Measurements from ENCODE around the gene LRMDA. TPM values are rescaled to one million over a fixed set of nuclear protein-coding genes. Genes with fewer than 3 reads are reported as not detected.

Gene LRMDA
- total RNA-seq, 1 donor from 2014 or later: 2.1 TPM

DNA sequence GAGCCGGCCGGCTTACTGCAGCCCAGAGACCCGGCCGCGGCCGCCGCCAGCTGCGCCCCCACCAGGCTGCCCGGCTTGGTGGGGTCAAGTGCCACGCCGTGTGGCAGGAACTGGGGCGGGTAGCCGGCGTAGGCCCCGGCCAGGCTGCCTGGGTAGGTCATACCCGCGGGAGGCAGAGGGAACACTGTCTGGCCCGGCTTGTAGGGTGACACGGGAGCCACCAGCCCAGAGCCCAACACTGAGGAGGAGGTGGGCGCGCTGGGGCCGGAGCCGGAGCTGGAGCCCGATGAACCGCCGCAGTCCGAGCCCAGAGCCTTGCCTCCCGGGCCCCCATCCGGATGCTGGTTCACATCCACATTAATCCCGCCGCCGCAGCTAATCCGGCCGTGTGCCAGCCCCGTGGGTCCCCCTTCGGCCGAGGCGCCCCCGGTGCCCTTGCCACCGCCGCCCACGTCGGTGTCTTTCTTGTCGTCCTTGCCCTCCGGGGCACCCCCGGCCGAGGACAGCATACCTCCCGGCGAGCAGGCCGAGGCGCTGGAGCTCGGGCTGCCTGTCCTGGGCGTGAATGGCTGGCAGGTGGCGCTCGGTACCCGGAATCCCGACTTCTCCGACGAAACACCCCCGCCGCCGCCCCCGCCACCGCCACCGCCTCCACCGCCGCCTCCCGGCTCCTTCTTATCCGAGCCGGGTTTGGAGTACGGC lies 31.8 kb upstream of the LRMDA start:
- H3K4me3 Mint-ChIP-seq (ENCODE audit: unreplicated experiment): peak overlapping the region; percentile 95

DNA sequence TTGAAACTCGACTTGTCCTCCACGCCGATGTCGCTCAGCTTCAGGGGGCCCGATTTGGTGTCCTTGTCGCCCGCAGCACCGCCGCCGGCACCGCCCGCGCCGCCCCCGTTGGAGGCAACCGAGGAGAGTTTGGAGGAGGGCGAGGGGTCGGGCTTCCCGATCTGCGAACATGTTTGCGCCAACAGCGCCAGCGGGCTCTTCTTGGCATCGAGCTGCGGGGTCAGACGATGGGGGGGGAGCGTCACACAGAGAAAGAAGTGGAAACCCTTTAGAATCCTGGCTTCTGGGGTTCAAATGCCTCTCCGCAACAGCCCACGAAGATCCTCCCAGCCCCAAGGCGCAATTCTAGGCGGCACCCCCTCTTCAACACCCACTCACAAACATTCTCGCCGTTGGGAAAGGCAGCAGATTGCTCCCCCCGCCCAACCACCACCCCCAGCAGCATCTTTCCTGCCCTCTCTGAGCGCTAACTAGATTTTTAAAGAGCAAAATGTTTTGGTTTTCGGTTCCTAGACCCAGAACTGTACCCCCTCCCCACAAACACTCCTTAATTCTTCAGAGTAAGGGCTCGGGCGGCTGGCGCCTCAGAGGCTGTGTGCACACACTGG lies 31.2 kb upstream of the LRMDA start:
- Mint-ChIP-seq H3K36me3 (ENCODE audit: unreplicated experiment) (no peaks in the 10 kb centered on the region), H3K4me3 (ENCODE audit: unreplicated experiment) (peak overlapping the region; percentile 95), H3K27ac (ENCODE audit: unreplicated experiment) (peak overlapping the region; percentile 5), H3K4me1 (ENCODE audit: low read depth, unreplicated experiment) (peaks cover 6% of the 10 kb centered on the region), H3K27me3 (ENCODE audit: unreplicated experiment) (peaks cover 24% of the 10 kb centered on the region), H3K9me3 (ENCODE audit: unreplicated experiment) (peaks cover 24% of the 10 kb centered on the region)
- DNase-seq: no peak
- TF ChIP-seq, protein P1, sequence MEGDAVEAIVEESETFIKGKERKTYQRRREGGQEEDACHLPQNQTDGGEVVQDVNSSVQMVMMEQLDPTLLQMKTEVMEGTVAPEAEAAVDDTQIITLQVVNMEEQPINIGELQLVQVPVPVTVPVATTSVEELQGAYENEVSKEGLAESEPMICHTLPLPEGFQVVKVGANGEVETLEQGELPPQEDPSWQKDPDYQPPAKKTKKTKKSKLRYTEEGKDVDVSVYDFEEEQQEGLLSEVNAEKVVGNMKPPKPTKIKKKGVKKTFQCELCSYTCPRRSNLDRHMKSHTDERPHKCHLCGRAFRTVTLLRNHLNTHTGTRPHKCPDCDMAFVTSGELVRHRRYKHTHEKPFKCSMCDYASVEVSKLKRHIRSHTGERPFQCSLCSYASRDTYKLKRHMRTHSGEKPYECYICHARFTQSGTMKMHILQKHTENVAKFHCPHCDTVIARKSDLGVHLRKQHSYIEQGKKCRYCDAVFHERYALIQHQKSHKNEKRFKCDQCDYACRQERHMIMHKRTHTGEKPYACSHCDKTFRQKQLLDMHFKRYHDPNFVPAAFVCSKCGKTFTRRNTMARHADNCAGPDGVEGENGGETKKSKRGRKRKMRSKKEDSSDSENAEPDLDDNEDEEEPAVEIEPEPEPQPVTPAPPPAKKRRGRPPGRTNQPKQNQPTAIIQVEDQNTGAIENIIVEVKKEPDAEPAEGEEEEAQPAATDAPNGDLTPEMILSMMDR (IDR thresholded peaks at IDR 0.05; ENCODE audit: partially characterized antibody, unreplicated experiment): no peak

More for the DNA sequence above, 31.8 kb upstream of the LRMDA start:
- TF ChIP-seq, protein P1 (IDR thresholded peaks at IDR 0.05; ENCODE audit: partially characterized antibody, unreplicated experiment): peak; percentile 31
- H3K4me1 Mint-ChIP-seq (ENCODE audit: low read depth, unreplicated experiment): peaks cover 9% of the 10 kb centered on the region
- H3K27me3 Mint-ChIP-seq (ENCODE audit: unreplicated experiment): peaks cover 29% of the 10 kb centered on the region
- DNase-seq: peak; percentile 84
- peaks cover 27% of the 10 kb centered on the region for H3K9me3 Mint-ChIP-seq (ENCODE audit: unreplicated experiment)
- H3K27ac Mint-ChIP-seq (ENCODE audit: unreplicated experiment): no peak overlapping the region
- no peaks in the 10 kb centered on the region for H3K36me3 Mint-ChIP-seq (ENCODE audit: unreplicated experiment)

DNA sequence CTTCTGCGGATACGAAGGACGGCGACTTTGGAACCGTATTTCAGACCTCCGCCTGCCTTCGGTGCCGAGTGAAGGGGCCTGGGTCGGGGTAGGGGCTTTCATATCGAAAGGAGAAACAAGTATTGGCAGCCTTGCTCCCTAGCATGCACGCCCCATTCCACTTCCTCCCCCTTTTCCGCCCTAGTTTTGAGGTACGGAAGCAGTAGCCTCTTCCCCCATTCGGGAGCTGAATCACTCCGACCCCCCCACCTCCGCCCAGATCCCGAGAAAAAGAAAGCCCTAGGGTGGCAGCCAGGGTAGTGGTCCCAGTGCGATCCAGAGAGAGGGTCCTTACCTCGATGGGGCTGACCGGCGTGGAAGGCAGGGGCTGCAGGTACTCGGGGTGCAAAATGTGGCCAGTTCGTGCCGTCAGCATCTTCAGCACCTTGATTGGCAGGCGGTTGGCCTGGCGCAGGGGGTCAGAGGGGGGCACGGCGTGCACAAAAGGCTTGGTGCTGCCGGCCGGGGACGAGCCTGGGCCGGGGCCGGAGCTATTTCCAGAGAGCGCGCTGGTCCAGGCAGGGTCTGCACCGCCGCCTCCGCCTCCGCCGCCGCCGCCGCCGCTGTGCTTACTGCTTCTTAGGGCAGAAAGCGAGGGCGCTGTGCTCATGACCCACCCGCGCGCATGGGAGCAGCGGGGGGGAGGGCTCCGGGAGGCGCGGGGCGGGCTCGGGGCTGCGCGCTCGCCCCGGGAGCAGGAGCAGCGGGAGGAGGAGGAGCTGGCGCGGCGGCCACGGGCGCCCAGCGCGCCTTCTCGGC lies 30.5 kb upstream of the LRMDA start:
- Mint-ChIP-seq H3K9me3 (ENCODE audit: unreplicated experiment) (peaks cover 24% of the 10 kb centered on the region), H3K27ac (ENCODE audit: unreplicated experiment) (no peak overlapping the region), H3K36me3 (ENCODE audit: unreplicated experiment) (no peaks in the 10 kb centered on the region), H3K27me3 (ENCODE audit: unreplicated experiment) (peaks cover 26% of the 10 kb centered on the region), H3K4me1 (ENCODE audit: low read depth, unreplicated experiment) (peaks cover 10% of the 10 kb centered on the region), H3K4me3 (ENCODE audit: unreplicated experiment) (peak overlapping the region; percentile 95)
- TF ChIP-seq, protein P1 (IDR thresholded peaks at IDR 0.05; ENCODE audit: partially characterized antibody, unreplicated experiment): no peak
- peak; percentile 73 for DNase-seq

DNA sequence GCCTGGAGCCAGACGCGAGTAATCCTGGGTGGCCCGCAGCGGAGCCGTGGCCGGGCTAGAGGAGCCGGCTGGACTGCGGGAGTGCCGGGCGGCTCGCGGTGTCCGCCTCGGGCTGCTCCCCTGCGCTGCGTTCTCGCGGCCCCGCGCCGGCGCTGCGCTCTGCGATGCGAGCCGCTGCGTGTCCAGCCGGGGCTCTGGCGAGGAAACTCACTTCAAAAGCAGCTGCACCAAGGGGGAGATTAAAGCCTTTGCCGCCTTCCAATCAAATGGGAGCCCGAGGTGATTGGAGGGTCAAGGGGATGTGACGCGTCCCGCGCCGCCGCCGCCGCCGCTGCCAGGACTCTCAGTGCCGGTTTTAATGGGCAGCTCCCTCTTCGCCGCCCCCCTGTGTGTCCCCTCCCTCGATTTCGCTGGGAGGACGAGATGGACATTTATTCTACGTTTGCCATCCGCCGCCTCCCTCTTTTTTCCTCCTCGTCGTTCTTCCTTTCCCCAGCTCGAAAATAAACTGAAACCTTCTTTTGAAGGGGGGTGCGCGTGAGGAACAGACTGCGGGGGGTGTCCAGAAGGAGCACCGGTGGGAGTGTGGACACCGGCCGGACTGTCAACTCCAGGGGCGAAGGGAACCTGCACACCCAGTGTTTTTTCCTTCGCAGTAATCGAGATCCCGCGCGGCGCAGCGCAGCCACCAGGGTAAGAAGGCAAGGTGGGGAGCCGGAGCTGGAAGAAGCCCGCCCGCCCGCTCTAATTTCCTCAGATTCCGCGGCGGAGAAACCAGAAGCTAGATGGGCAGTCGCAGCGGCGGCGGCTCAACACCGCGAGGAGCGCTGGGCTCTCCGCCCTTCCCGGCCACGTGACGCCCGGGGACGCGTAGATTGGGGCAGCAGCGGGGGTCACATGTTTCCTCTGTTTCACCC lies 29.6 kb upstream of the LRMDA start, which contains the start of gene ZNF503:
ZNF503 (minus strand) TSS at position 196 of the 917 bp plus-strand sequence. CDS start 345 bp downstream, outside the sequence.
- peak; percentile 96 for DNase-seq
- Mint-ChIP-seq H3K9me3 (ENCODE audit: unreplicated experiment) (peaks cover 24% of the 10 kb centered on the region), H3K27ac (ENCODE audit: unreplicated experiment) (peak within 1 kb of the TSS; percentile 94), H3K27me3 (ENCODE audit: unreplicated experiment) (peaks cover 32% of the 10 kb centered on the region), H3K4me3 (ENCODE audit: unreplicated experiment) (peak within 1 kb of the TSS; percentile 98), H3K4me1 (ENCODE audit: low read depth, unreplicated experiment) (peaks cover 12% of the 10 kb centered on the region), H3K36me3 (ENCODE audit: unreplicated experiment) (no peaks in the 10 kb centered on the region)
- TF ChIP-seq, protein P1 (IDR thresholded peaks at IDR 0.05; ENCODE audit: partially characterized antibody, unreplicated experiment): peak; percentile 19
